Measurements from ENCODE around the gene SZRD1.

DNA sequence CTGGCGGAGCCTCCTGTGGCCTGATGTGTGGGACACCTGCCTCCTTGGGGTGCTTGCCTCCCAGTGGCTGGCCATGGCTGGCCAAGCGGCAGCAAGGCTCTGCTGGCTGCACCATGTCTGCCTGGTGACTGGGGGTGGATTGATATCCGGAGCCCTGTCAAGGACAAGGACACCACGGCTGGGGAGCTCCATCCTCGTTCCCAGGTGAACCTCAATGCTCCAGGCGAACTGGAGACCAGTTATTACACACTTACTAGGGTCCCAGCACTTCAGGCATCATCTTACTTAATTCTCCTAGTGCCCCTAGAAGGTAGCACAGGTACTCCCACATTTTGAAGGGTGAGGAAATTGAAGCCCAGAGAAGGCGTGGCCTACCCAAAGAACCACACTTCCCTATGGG is 55.0 kb downstream of the SZRD1 start:
- TF ChIP-seq, protein P1, sequence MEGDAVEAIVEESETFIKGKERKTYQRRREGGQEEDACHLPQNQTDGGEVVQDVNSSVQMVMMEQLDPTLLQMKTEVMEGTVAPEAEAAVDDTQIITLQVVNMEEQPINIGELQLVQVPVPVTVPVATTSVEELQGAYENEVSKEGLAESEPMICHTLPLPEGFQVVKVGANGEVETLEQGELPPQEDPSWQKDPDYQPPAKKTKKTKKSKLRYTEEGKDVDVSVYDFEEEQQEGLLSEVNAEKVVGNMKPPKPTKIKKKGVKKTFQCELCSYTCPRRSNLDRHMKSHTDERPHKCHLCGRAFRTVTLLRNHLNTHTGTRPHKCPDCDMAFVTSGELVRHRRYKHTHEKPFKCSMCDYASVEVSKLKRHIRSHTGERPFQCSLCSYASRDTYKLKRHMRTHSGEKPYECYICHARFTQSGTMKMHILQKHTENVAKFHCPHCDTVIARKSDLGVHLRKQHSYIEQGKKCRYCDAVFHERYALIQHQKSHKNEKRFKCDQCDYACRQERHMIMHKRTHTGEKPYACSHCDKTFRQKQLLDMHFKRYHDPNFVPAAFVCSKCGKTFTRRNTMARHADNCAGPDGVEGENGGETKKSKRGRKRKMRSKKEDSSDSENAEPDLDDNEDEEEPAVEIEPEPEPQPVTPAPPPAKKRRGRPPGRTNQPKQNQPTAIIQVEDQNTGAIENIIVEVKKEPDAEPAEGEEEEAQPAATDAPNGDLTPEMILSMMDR (IDR thresholded peaks at IDR 0.05): no peak
- TF ChIP-seq POLR2A (IDR thresholded peaks at IDR 0.05) (no peak), POLR2AphosphoS5 (IDR thresholded peaks at IDR 0.05) (no peak)

Data from breast epithelium (tissue), 3 donors.